Karpas-422 (cell line): ENCODE results near the gene SLC10A6. TPM values are rescaled to one million over a fixed set of nuclear protein-coding genes. Genes with fewer than 3 reads are reported as not detected.

Experiments used
- DNase-seq: peaks from one replicate; pipeline ENCODE4 v3.0.0-alpha.2; 2015
- H2AFZ ChIP-seq: fragments of 200-600 bp; sonication (generic); 2 replicates; pipeline ENCODE4 v1.6.1; 2014; ENCODE audit warnings: antibody characterized with exemption, low read length, mixed read lengths
- H3K27ac ChIP-seq: fragments of 200-600 bp; sonication (generic); 2 replicates; pipeline ENCODE4 v1.5.1; 2014; ENCODE audit warnings: mild to moderate bottlenecking, low read length, moderate library complexity
- H3K27me3 ChIP-seq: fragments of 200-600 bp; sonication (generic); 2 replicates; pipeline ENCODE4 v1.6.1; 2014; ENCODE audit warnings: low read length, mixed read lengths
- H3K36me3 ChIP-seq: fragments of 200-600 bp; sonication (generic); 2 replicates; pipeline ENCODE4 v1.6.1; 2014; ENCODE audit warnings: low read length, mixed read lengths; ENCODE audit not compliant: insufficient read depth
- H3K4me1 ChIP-seq: fragments of 200-600 bp; sonication (generic); 2 replicates; pipeline ENCODE4 v1.6.1; 2014; ENCODE audit warnings: mild to moderate bottlenecking, low read length, mixed read lengths
- H3K4me2 ChIP-seq: fragments of 200-600 bp; sonication (generic); 2 replicates; pipeline ENCODE4 v1.6.1; 2014; ENCODE audit warnings: low read length, low read depth, mild to moderate bottlenecking; ENCODE audit not compliant: poor library complexity, severe bottlenecking
- H3K4me3 ChIP-seq: fragments of 200-600 bp; sonication (generic); 2 replicates; pipeline ENCODE4 v1.5.1; 2014; ENCODE audit warnings: mild to moderate bottlenecking, antibody characterized with exemption, low read length, mixed read lengths
- H3K79me2 ChIP-seq: fragments of 200-600 bp; sonication (generic); 2 replicates; pipeline ENCODE4 v1.6.1; 2014; ENCODE audit warnings: mild to moderate bottlenecking, low read length, mixed read lengths
- H3K9ac ChIP-seq: fragments of 200-600 bp; sonication (generic); 2 replicates; pipeline ENCODE4 v1.6.0; 2014; ENCODE audit warnings: low read length
- H3K9me2 ChIP-seq: fragments of 200-600 bp; sonication (generic), shearing (Covaris generic); replicated peaks from 2 replicates; pipeline ENCODE4 v1.6.0; 2014; ENCODE audit warnings: mild to moderate bottlenecking, low read length, moderate library complexity; ENCODE audit not compliant: insufficient read depth
- H3K9me3 ChIP-seq: fragments of 300-700, 200-600 bp; sonication (generic); 2 replicates; pipeline ENCODE4 v1.6.1; 2014; ENCODE audit warnings: low read length, mixed read lengths
- H4K20me1 ChIP-seq: fragments of 200-600 bp; sonication (generic); 2 replicates; pipeline ENCODE4 v1.6.1; 2014; ENCODE audit warnings: mild to moderate bottlenecking, antibody characterized with exemption, low read length, low read depth; ENCODE audit not compliant: insufficient read depth
- total RNA-seq: library from RNA; depleted of rRNA; stranded (reverse); fragments of >200 nt; shearing (Covaris generic); gene quantifications from 2 replicates; pipeline ENCODE4 v1.2.3, GENCODE V29; 2014; ENCODE audit warnings: low replicate concordance

Gene SLC10A6
- total RNA-seq, 1 experiment from 2014 or later: not detected

DNA sequence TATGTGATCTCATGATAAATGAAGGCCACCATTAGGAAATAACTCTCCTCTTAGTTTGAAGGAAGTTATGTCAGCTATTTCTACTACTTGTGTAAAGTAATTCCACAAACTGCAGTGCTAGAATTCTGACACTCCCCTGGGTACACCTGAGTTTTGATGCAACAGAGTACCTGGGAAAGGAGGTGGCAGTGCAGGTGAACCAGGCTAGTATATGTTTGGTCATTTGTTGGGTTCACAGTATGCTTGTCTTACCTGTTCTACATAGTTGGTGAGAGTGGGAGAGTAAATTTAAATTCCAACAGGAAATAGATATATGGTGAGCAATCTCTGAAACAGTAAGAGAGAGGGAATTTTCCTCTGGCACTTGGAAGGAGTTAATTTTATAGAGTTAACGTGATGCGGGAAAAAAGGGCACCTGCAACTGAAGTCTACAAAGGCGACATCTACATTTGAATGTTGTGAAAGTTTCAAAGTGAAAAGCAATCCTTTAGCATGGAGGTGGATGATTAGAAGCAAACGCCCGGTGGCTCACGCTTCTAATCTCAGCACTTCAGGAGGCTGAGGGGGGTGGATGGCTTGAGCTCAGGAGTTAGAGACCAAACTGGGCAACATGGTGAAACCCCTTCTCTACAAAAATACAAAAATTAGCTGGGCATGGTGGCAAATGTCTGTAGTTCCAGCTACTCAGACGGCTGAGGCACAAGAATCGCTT lies 8.3 kb upstream of the SLC10A6 start:
- no peak overlapping the region for H3K4me3 ChIP-seq
- H3K9me3 ChIP-seq: no peaks in the 10 kb centered on the region
- no peaks in the 10 kb centered on the region for H3K9me2 ChIP-seq
- no peaks in the 10 kb centered on the region for H4K20me1 ChIP-seq
- DNase-seq: no peak
- no peak overlapping the region for H3K4me2 ChIP-seq
- H3K9ac ChIP-seq: no peak overlapping the region
- no peak overlapping the region for H3K27ac ChIP-seq
- no peaks in the 10 kb centered on the region for H3K36me3 ChIP-seq
- H3K4me1 ChIP-seq: no peaks in the 10 kb centered on the region
- H2AFZ ChIP-seq: no peak overlapping the region
- no peaks in the 10 kb centered on the region for H3K79me2 ChIP-seq
- H3K27me3 ChIP-seq: no peaks in the 10 kb centered on the region

DNA sequence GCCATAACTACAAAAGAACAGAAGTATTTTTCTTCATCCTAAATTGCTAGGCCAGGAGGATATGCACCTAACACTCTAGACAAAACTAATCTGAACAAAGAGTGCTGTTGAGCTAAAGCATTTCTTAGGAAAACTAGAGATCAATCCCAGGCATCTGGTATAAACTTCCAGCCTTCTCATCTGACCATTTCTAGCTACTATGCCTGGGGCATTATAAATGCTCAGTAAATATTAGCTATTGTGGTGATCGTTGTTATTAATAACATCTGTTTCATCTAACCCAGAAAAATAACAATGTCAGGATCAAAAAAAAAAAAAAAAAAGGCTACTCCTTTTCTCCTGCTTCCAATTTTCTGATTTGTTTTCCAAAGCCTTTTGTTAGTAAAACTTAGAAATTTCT lies 7.7 kb upstream of the SLC10A6 start:
- H3K27ac ChIP-seq: no peak overlapping the region
- no peaks in the 10 kb centered on the region for H3K36me3 ChIP-seq
- no peaks in the 10 kb centered on the region for H3K27me3 ChIP-seq
- H3K9me3 ChIP-seq: no peaks in the 10 kb centered on the region
- H3K79me2 ChIP-seq: no peaks in the 10 kb centered on the region
- H3K9ac ChIP-seq: no peak overlapping the region
- DNase-seq: no peak
- no peaks in the 10 kb centered on the region for H3K9me2 ChIP-seq
- no peaks in the 10 kb centered on the region for H4K20me1 ChIP-seq
- H3K4me2 ChIP-seq: no peak overlapping the region
- H3K4me1 ChIP-seq: no peaks in the 10 kb centered on the region
- H3K4me3 ChIP-seq: no peak overlapping the region
- no peak overlapping the region for H2AFZ ChIP-seq

DNA sequence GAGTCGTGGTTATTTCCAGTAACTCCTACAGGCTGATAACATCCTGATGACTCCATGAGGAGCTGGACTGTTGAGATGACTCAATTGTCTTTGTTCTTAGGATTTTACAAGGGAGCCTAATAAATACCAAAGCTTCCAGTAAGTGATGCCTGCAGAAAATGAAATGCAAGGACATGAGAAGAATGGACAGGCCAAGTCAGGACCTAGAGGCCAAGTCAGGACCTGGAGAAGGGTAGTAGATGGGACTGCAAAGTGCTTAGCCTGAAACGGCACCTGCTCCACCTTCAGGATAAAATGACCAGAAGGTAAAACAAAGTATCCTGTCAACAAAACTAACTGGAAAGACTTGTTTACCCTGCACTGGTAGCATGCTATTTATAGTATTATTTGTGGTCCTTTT lies 6.4 kb upstream of the SLC10A6 start:
- no peak overlapping the region for H2AFZ ChIP-seq
- DNase-seq: no peak
- H3K4me1 ChIP-seq: no peaks in the 10 kb centered on the region
- H4K20me1 ChIP-seq: no peaks in the 10 kb centered on the region
- H3K9me2 ChIP-seq: no peaks in the 10 kb centered on the region
- H3K9me3 ChIP-seq: no peaks in the 10 kb centered on the region
- H3K36me3 ChIP-seq: no peaks in the 10 kb centered on the region
- no peak overlapping the region for H3K27ac ChIP-seq
- no peak overlapping the region for H3K4me3 ChIP-seq
- no peak overlapping the region for H3K4me2 ChIP-seq
- H3K79me2 ChIP-seq: no peaks in the 10 kb centered on the region
- no peak overlapping the region for H3K9ac ChIP-seq
- no peaks in the 10 kb centered on the region for H3K27me3 ChIP-seq

DNA sequence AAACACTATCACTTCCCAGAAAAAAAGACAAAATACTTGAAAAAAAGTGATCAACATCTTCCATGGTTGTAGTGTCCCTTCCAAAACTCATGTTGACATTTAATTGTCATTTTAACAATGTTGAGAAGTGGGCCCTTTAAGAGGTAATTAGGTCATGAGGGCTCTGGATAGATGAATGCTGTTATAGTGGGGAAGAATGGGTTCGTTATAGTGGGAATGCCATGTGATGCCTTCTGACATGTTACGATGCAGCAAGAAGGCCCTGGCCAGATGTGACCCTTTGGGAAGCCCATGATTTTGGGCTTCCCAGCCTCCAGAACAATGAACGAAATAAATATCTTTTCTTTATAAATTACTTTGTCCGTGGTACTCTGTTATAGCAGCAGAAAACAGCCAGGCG lies 4.0 kb upstream of the SLC10A6 start:
- DNase-seq: no peak
- Histone ChIP-seq H3K9ac (no peak overlapping the region), H3K27me3 (no peaks in the 10 kb centered on the region), H3K4me2 (no peak overlapping the region), H3K36me3 (no peaks in the 10 kb centered on the region), H3K9me2 (no peaks in the 10 kb centered on the region), H3K4me3 (no peak overlapping the region), H4K20me1 (no peaks in the 10 kb centered on the region), H3K27ac (no peak overlapping the region), H3K4me1 (no peaks in the 10 kb centered on the region), H2AFZ (no peak overlapping the region), H3K9me3 (no peaks in the 10 kb centered on the region), H3K79me2 (no peaks in the 10 kb centered on the region)

DNA sequence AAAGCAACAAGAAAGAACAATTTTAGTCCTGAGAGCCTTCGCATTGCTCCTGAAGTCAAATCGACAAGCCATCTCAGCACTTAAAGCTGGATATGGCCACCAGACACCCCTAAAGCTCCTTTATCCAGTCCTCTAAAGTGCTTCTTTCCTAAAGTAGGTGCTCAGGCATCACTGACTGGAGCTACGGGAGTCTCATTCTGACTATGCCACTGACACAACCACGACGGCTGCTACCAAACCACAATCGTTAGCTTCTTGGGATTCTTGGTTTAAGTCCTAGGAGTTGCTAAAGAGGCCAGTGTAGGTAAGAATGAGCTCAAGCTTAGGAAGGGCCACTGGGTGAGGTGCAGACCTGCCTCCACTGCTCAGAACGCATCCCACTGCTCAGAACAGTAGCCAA lies 1.0 kb downstream of the SLC10A6 start:
- H3K27ac ChIP-seq: no peak overlapping the region

DNA sequence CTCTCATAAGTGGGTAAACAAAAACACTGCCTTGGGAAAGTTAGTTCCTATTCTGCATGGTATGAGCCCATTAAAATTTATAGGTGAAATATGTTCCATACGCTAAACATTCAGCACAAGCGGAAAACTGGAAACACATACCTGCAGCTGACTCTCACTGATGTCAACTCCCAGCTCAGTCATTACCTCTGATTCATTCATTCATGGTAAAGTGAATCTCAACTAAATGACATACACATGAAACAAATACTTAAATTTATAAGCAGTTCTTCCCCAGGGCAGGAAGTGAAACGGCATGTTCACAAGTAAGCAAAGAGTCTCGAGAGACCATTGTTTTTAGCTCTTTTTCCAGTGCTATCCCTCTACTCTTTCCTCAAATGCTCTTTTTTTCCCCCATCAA lies 1.6 kb downstream of the SLC10A6 start:
- H4K20me1 ChIP-seq: no peaks in the 10 kb centered on the region
- no peaks in the 10 kb centered on the region for H3K79me2 ChIP-seq
- H3K9me3 ChIP-seq: no peaks in the 10 kb centered on the region
- no peak overlapping the region for H3K9ac ChIP-seq
- no peak overlapping the region for H3K4me2 ChIP-seq
- H3K9me2 ChIP-seq: no peaks in the 10 kb centered on the region
- no peaks in the 10 kb centered on the region for H3K4me1 ChIP-seq
- H3K27me3 ChIP-seq: no peaks in the 10 kb centered on the region
- H3K4me3 ChIP-seq: no peak overlapping the region
- H3K27ac ChIP-seq: no peak overlapping the region
- H2AFZ ChIP-seq: no peak overlapping the region
- no peak for DNase-seq
- no peaks in the 10 kb centered on the region for H3K36me3 ChIP-seq

More for the DNA sequence above, 1.0 kb downstream of the SLC10A6 start:
- no peaks in the 10 kb centered on the region for H3K9me3 ChIP-seq
- no peak overlapping the region for H3K4me2 ChIP-seq
- no peaks in the 10 kb centered on the region for H3K36me3 ChIP-seq
- H3K9ac ChIP-seq: no peak overlapping the region
- no peaks in the 10 kb centered on the region for H3K4me1 ChIP-seq
- H2AFZ ChIP-seq: no peak overlapping the region
- H3K9me2 ChIP-seq: no peaks in the 10 kb centered on the region
- H3K27me3 ChIP-seq: no peaks in the 10 kb centered on the region
- no peaks in the 10 kb centered on the region for H3K79me2 ChIP-seq
- DNase-seq: no peak
- H4K20me1 ChIP-seq: no peaks in the 10 kb centered on the region
- no peak overlapping the region for H3K4me3 ChIP-seq

DNA sequence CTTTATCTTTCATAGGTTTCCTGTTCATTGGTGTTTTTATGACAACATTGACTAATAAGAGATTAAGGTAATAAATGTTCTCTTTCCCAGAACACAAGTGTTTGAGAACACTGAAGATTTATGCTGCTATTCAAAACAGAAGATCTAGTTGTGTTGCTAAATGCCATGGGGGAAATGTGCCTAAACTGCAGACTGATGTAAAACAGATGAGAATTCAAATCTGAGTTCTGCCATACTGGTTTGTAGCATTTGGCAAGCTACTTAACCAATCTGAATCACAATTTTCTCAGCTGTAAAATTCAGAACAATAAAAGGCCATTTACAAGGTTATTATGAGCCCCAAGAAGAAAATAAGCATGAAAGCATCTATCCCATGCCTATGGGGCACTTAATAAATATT lies 2.3 kb downstream of the SLC10A6 start:
- Histone ChIP-seq H3K9me2 (no peaks in the 10 kb centered on the region), H3K9me3 (no peaks in the 10 kb centered on the region), H3K79me2 (no peaks in the 10 kb centered on the region), H3K9ac (no peak overlapping the region), H3K27me3 (no peaks in the 10 kb centered on the region), H3K27ac (no peak overlapping the region), H3K36me3 (no peaks in the 10 kb centered on the region), H2AFZ (no peak overlapping the region), H3K4me2 (no peak overlapping the region), H4K20me1 (no peaks in the 10 kb centered on the region), H3K4me3 (no peak overlapping the region), H3K4me1 (no peaks in the 10 kb centered on the region)
- no peak for DNase-seq

DNA sequence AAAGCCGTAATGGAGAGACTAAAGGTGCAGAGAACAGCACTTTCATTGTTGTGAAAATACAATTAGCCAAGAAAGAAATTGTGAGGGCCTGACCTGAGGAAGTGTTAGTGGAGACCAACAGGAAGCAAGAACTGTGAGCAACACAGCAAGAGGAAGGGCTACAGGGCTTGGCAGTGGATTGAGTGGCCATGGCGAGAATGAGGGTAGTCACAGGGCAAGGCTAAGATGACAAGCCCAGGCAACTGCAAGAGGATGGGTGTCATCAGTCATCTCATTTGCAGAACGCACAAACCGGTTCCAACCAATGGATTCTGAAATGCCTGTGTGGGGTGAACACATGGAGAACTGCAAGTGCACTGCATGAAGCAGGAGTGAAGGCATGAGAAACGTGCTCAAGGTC lies 3.6 kb downstream of the SLC10A6 start:
- Histone ChIP-seq H3K4me2 (no peak overlapping the region), H2AFZ (no peak overlapping the region), H3K9ac (no peak overlapping the region), H4K20me1 (no peaks in the 10 kb centered on the region), H3K9me2 (no peaks in the 10 kb centered on the region), H3K4me1 (no peaks in the 10 kb centered on the region), H3K27ac (no peak overlapping the region), H3K9me3 (no peaks in the 10 kb centered on the region), H3K36me3 (no peaks in the 10 kb centered on the region), H3K4me3 (no peak overlapping the region), H3K79me2 (no peaks in the 10 kb centered on the region), H3K27me3 (no peaks in the 10 kb centered on the region)
- no peak for DNase-seq
